Fibroblast of lung (primary cell): Measurements from ENCODE around the gene CCDC197. TPM values are rescaled to one million over a fixed set of nuclear protein-coding genes. Genes with fewer than 3 reads are reported as not detected.

Experiments used
- DNase-seq, 2 donors: peaks; one replicate each; pipeline versions ENCODE4 v3.0.0 to v3.0.0-alpha.2; 2010; ENCODE audit warnings: low read depth in 2 of 2
- H2AFZ ChIP-seq: 2 replicates; pipeline ENCODE4 v1.5.1; 2012; ENCODE audit warnings: low read length, control low read depth, inconsistent platforms
- H3K27ac ChIP-seq: 2 replicates; pipeline ENCODE4 v1.5.1; 2011; ENCODE audit warnings: low read length, control low read depth; ENCODE audit not compliant: insufficient read depth
- H3K27me3 ChIP-seq: 2 replicates; pipeline ENCODE4 v1.5.1; 2011; ENCODE audit warnings: mild to moderate bottlenecking, low read length; ENCODE audit not compliant: control insufficient read depth, insufficient read depth
- H3K36me3 ChIP-seq: 2 replicates; pipeline ENCODE4 v1.5.1; 2011; ENCODE audit warnings: low read length; ENCODE audit not compliant: control insufficient read depth, insufficient read depth
- H3K4me1 ChIP-seq: 2 replicates; pipeline ENCODE4 v1.5.1; 2011; ENCODE audit warnings: low read length; ENCODE audit not compliant: control insufficient read depth, insufficient read depth; ENCODE audit errors: extremely low read depth
- H3K4me2 ChIP-seq: 2 replicates; pipeline ENCODE4 v1.5.1; 2011; ENCODE audit warnings: low read length, control low read depth; ENCODE audit not compliant: insufficient read depth; ENCODE audit errors: extremely low read depth
- H3K4me3 ChIP-seq, 4 experiments: fragments of 200-600 bp in 1 of 4; sonication (generic) in 1 of 4; replicated peaks in 1 of 4; 2 replicates each; pipeline ENCODE4 v1.5.1; 2011 to 2016; ENCODE audit warnings: low read length in 4 of 4, low read depth in 3 of 4, mild to moderate bottlenecking in 3 of 4, control low read depth in 2 of 4, inconsistent platforms in 1 of 4, mixed read lengths in 1 of 4; ENCODE audit not compliant: insufficient read depth in 1 of 4; ENCODE audit errors: control extremely low read depth in 1 of 4
- H3K79me2 ChIP-seq: 2 replicates; pipeline ENCODE4 v1.5.1; 2012; ENCODE audit warnings: mild to moderate bottlenecking, low read length, inconsistent platforms; ENCODE audit not compliant: control insufficient read depth, insufficient read depth
- H3K9ac ChIP-seq: 2 replicates; pipeline ENCODE4 v1.5.1; 2011; ENCODE audit warnings: mild to moderate bottlenecking, low read length, control low read depth; ENCODE audit not compliant: insufficient read depth
- H3K9me3 ChIP-seq: 2 replicates; pipeline ENCODE4 v1.5.1; 2012; ENCODE audit warnings: low read depth, low read length; ENCODE audit not compliant: control insufficient read depth, insufficient read depth
- H4K20me1 ChIP-seq: 2 replicates; pipeline ENCODE4 v1.5.1; 2011; ENCODE audit warnings: low read length; ENCODE audit not compliant: control insufficient read depth, insufficient read depth; ENCODE audit errors: extremely low read depth
- CTCF ChIP-seq, 2 donors: IDR thresholded peaks in 1 of 2; conservative IDR thresholded peaks in 1 of 2; 1 replicate in 1 of 2; 2 replicates in 1 of 2; pipeline ENCODE4 v1.5.1; 2011 to 2012; ENCODE audit warnings: low read length in 2 of 2, control low read depth in 1 of 2, inconsistent platforms in 1 of 2, low read depth in 1 of 2, mild to moderate bottlenecking in 1 of 2
- EZH2 ChIP-seq: IDR thresholded peaks from 2 replicates; pipeline ENCODE4 v1.5.1; 2012; ENCODE audit warnings: low read length, control low read depth, mild to moderate bottlenecking; ENCODE audit errors: missing control alignments
- polyA plus RNA-seq, 2 donors: library from polyadenylated mRNA; depleted of rRNA in 1 of 2; stranded (reverse) in 1 of 2; unstranded in 1 of 2; fragments of >200 nt; gene quantifications; 2 replicates each; pipeline ENCODE4 v1.2.1, GENCODE V29; 2011 to 2012; ENCODE audit warnings: missing spikeins in 1 of 2
- total RNA-seq: library from RNA; depleted of rRNA; stranded (reverse); fragments of >200 nt; gene quantifications from 2 replicates; pipeline ENCODE4 v1.2.1, GENCODE V29; 2014

CCDC197 gene
- total and polyA plus RNA-seq, 2 donors (not counting 1 experiment from before 2014, with no cell fraction given), result not detected

GRCh38 chr14:94040796-94041195 is 43.7 kb downstream of the CCDC197 start:
- Histone ChIP-seq H4K20me1 (no peaks in the 10 kb centered on the region), H3K27me3 (no peaks in the 10 kb centered on the region), H3K36me3 (peaks cover 8% of the 10 kb centered on the region), H3K4me1 (peaks cover 25% of the 10 kb centered on the region), H3K27ac (no peak overlapping the region), H3K4me2 (no peak overlapping the region), H3K9me3 (no peaks in the 10 kb centered on the region), H2AFZ (no peak overlapping the region), H3K9ac (no peak overlapping the region), H3K4me3 (no peak overlapping the region), H3K79me2 (no peaks in the 10 kb centered on the region)
- TF ChIP-seq CTCF (conservative IDR thresholded peaks at IDR 0.05 in 1 of 2, IDR thresholded peaks at IDR 0.05 in 1 of 2; ENCODE audit: low read depth in 1 of 2, low read length in 2 of 2), result no peak
- TF ChIP-seq EZH2, result no peak
- no peak for DNase-seq

DNA sequence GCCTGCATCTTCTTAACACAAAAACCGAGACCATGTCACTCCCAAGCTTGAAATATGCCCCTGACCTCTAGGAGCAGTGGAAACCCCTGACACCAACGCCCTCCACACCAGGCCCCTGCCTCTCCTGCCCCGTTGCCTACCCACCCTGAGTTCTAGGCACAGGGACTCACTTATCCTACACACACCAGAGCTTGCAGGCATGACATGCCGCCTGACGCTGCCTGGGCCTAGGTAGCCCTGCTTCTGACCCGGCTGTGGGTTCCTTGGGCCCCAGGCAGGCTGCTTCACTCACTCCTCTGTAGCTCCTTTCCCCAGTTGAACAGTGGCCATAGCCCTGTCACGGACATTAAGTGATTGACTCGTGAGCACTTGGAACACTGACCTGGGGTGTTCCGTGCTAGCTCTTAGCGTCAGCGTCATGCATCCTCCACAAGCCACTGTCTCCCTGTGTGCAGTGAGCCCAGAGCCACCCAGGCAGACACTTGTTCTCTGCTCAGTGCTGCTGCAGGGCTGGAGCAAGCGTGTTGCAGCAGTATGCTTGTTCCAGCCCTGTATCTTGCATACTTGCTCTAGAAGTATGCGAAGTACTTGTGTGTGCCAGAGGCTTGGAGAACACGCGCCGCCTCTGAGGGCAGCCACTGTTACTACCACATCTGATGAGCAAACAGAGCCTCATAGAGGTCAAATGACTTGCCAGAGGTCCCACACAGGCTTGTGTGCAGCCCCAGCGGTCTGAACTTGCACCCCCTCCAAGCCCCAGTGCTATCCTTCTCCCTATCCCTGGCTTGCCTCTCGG is 44.6 kb downstream of the CCDC197 start:
- no peaks in the 10 kb centered on the region for H3K27me3 ChIP-seq
- H2AFZ ChIP-seq, result no peak overlapping the region
- H3K4me3 ChIP-seq, result no peak overlapping the region
- peak overlapping the region; percentile 2 for H3K27ac ChIP-seq
- no peak overlapping the region for H3K9ac ChIP-seq
- TF ChIP-seq EZH2 (no peak), CTCF (conservative IDR thresholded peaks at IDR 0.05 in 1 of 2, IDR thresholded peaks at IDR 0.05 in 1 of 2; ENCODE audit: low read depth in 1 of 2, low read length in 2 of 2) (no peak)
- H3K9me3 ChIP-seq, result no peaks in the 10 kb centered on the region
- peaks cover 10% of the 10 kb centered on the region for H3K36me3 ChIP-seq
- DNase-seq, result peak; percentile 75 to 85
- no peaks in the 10 kb centered on the region for H3K79me2 ChIP-seq
- H4K20me1 ChIP-seq, result no peaks in the 10 kb centered on the region
- peaks cover 25% of the 10 kb centered on the region for H3K4me1 ChIP-seq
- peak overlapping the region; percentile 71 for H3K4me2 ChIP-seq

- peak overlapping the region; percentile 20 for H3K27ac ChIP-seq
- H4K20me1 ChIP-seq, result no peaks in the 10 kb centered on the region
- no peak overlapping the region for H2AFZ ChIP-seq
- DNase-seq, result no peak
- H3K27me3 ChIP-seq, result no peaks in the 10 kb centered on the region
- H3K4me2 ChIP-seq, result peak overlapping the region; percentile 71
- peaks cover 12% of the 10 kb centered on the region for H3K36me3 ChIP-seq
- H3K4me1 ChIP-seq, result peaks cover 25% of the 10 kb centered on the region
- TF ChIP-seq EZH2 (no peak), CTCF (conservative IDR thresholded peaks at IDR 0.05 in 1 of 2, IDR thresholded peaks at IDR 0.05 in 1 of 2; ENCODE audit: low read depth in 1 of 2, low read length in 2 of 2) (no peak)
- H3K79me2 ChIP-seq, result no peaks in the 10 kb centered on the region
- H3K4me3 ChIP-seq, result no peak overlapping the region
- H3K9ac ChIP-seq, result no peak overlapping the region
- no peaks in the 10 kb centered on the region for H3K9me3 ChIP-seq
Measured at GRCh38 chr14:94042433-94043091, 45.5 kb downstream of the CCDC197 start.
